ENCODE results near the gene RBBP8NL. TPM values are rescaled to one million over a fixed set of nuclear protein-coding genes. Genes with fewer than 3 reads are reported as not detected.

The RBBP8NL gene
- total RNA-seq, 6 experiments from 2014 or later: not detected

- H3K4me3 Mint-ChIP-seq: no peak overlapping the region
- H3K27ac Mint-ChIP-seq: no peak overlapping the region
- H3K36me3 Mint-ChIP-seq (ENCODE audit: low read depth): no peaks in the 10 kb centered on the region
- DNase-seq: no peak
- TF ChIP-seq CTCF (IDR thresholded peaks at IDR 0.05): no peak
- H3K4me1 Mint-ChIP-seq (ENCODE audit: low read depth): no peaks in the 10 kb centered on the region
- H3K27me3 Mint-ChIP-seq (ENCODE audit: insufficient read depth): peaks cover 15% of the 10 kb centered on the region
- H3K9me3 Mint-ChIP-seq: no peaks in the 10 kb centered on the region
These were observed 27.7 kb upstream of the RBBP8NL start for GRCh38 chr20:62454904-62455636.

- Mint-ChIP-seq H3K27me3 (ENCODE audit: insufficient read depth) (peaks cover 26% of the 10 kb centered on the region), H3K9me3 (no peaks in the 10 kb centered on the region), H3K27ac (no peak overlapping the region), H3K4me3 (no peak overlapping the region), H3K36me3 (ENCODE audit: low read depth) (no peaks in the 10 kb centered on the region), H3K4me1 (ENCODE audit: low read depth) (no peaks in the 10 kb centered on the region)
- DNase-seq: no peak
- TF ChIP-seq CTCF (IDR thresholded peaks at IDR 0.05): no peak
These were observed 26.0 kb upstream of the RBBP8NL start for GRCh38 chr20:62453186-62453808.

DNA sequence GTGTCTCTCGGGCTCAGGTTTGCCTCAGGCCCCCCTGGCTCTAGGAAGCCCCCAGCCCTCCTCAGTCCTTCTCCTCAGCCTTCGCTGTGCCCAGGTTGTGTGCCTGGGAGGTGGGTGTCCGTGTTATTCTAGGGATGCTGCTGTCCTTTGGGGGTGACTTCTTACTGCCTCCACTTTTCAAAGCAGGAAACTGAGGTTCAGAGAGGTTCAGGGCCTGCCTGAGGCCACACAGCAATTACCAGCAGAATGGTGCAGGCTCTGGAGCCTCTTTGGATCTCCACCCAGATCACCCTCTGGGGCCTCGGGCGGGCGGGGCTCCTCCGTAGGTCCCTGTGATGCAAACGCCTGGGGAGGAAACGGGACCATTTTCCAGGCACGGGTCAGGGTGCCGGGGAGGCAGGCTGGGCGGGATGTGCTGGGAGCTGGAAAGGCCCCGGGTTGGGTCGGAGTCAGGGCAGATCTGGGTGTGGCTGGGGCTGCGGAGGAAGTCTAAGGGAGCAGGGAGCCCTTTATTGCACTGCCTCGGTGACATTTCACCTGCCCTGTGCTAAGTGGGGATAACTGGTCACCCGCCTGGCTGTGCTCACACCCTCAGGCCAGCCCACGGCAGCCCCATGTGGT is 25.2 kb upstream of the RBBP8NL start:
- H3K4me1 Mint-ChIP-seq (ENCODE audit: low read depth): no peaks in the 10 kb centered on the region
- no peak for TF ChIP-seq CTCF (IDR thresholded peaks at IDR 0.05)
- no peaks in the 10 kb centered on the region for H3K36me3 Mint-ChIP-seq (ENCODE audit: low read depth)
- H3K9me3 Mint-ChIP-seq: no peaks in the 10 kb centered on the region
- no peak overlapping the region for H3K27ac Mint-ChIP-seq
- H3K27me3 Mint-ChIP-seq (ENCODE audit: insufficient read depth): peaks cover 30% of the 10 kb centered on the region
- no peak overlapping the region for H3K4me3 Mint-ChIP-seq
- DNase-seq: no peak

DNA sequence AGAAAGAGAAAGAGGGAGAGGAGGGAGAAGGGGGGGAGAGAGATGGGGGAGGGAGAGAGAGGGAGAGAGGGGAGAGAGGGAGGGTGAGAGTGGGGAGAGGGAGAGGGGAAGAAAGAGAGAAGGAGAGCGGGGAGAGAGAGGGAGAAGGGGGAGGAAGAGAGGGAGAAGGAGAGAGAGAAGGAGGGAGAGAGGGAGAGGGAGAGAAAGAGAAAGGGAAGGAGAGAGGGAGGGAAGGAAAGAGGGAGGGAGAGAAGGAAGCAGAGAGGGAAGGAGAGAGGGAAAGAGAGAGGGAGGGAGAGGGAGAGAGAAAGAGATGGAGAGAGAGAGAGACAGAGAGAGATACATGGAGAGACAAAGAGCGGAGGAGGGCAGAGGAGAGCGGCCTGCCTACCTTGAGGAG is 24.6 kb upstream of the RBBP8NL start:
- H3K36me3 Mint-ChIP-seq (ENCODE audit: low read depth): no peaks in the 10 kb centered on the region
- H3K27ac Mint-ChIP-seq: no peak overlapping the region
- H3K9me3 Mint-ChIP-seq: no peaks in the 10 kb centered on the region
- peaks cover 29% of the 10 kb centered on the region for H3K27me3 Mint-ChIP-seq (ENCODE audit: insufficient read depth)
- no peak overlapping the region for H3K4me3 Mint-ChIP-seq
- H3K4me1 Mint-ChIP-seq (ENCODE audit: low read depth): no peaks in the 10 kb centered on the region
- DNase-seq: no peak
- TF ChIP-seq CTCF (IDR thresholded peaks at IDR 0.05): no peak

- Mint-ChIP-seq H3K36me3 (ENCODE audit: low read depth) (no peaks in the 10 kb centered on the region), H3K27ac (no peak overlapping the region), H3K4me3 (no peak overlapping the region), H3K9me3 (no peaks in the 10 kb centered on the region), H3K27me3 (ENCODE audit: insufficient read depth) (peaks cover 30% of the 10 kb centered on the region), H3K4me1 (ENCODE audit: low read depth) (no peaks in the 10 kb centered on the region)
- DNase-seq: no peak
- no peak for TF ChIP-seq CTCF (IDR thresholded peaks at IDR 0.05)
These were observed 23.9 kb upstream of the RBBP8NL start for GRCh38 chr20:62451156-62451767.
